Activated naive CD4-positive, alpha-beta T cell (primary cell): ENCODE data around the gene CUEDC1.
A peak's percentile ranks its signal among the peaks of the same experiment; 100 is the strongest.

Experiments
- DNase-seq, 4 experiments: peaks; one replicate each; lab custom pipeline; 2025; lab: John Stamatoyannopoulos, UW

The CUEDC1 gene

GRCh38 chr17:57955183-57955931, at the start of gene CUEDC1:
Gene CUEDC1 (minus strand): TSS chr17:57955412. CDS start chr17:57885564, 69,848 bp downstream.
- DNase-seq: peak; percentile 8 to 55 (median 19)

GRCh38 chr17:58004060-58004459, 48.8 kb upstream of the CUEDC1 start:
- no peak for DNase-seq

- DNase-seq: no peak
These were observed 47.8 kb upstream of the CUEDC1 start for GRCh38 chr17:58002973-58003372.

- no peak for DNase-seq
These were observed 47.1 kb upstream of the CUEDC1 start for GRCh38 chr17:58002154-58002948.

GRCh38 chr17:58001461-58002124, 46.4 kb upstream of the CUEDC1 start:
- no peak for DNase-seq

- DNase-seq: no peak
These were observed 44.3 kb upstream of the CUEDC1 start for GRCh38 chr17:57999496-58000017.

GRCh38 chr17:57999010-57999495, 43.8 kb upstream of the CUEDC1 start:
- DNase-seq: no peak

- no peak for DNase-seq
These were observed 42.0 kb upstream of the CUEDC1 start for GRCh38 chr17:57997085-57997809.

- peak in 3 of 4 experiments; percentile 7 to 12 (median 10) for DNase-seq
These were observed 40.1 kb upstream of the CUEDC1 start for GRCh38 chr17:57995076-57995956.

- DNase-seq: no peak
These were observed 39.2 kb upstream of the CUEDC1 start for GRCh38 chr17:57994436-57994835.

- DNase-seq: no peak
These were observed 38.5 kb upstream of the CUEDC1 start for GRCh38 chr17:57993471-57994365.

GRCh38 chr17:57991537-57991936, 36.3 kb upstream of the CUEDC1 start:
- no peak for DNase-seq

GRCh38 chr17:57990037-57990436, 34.8 kb upstream of the CUEDC1 start:
- DNase-seq: no peak

GRCh38 chr17:57988301-57989250, 33.4 kb upstream of the CUEDC1 start:
- DNase-seq: peak in 3 of 4 experiments; percentile 62 to 75 (median 63)

- peak; percentile 48 to 75 (median 64) for DNase-seq
These were observed 32.5 kb upstream of the CUEDC1 start, which contains the start of gene VEZF1 for GRCh38 chr17:57987581-57988300. Gene VEZF1 (minus strand): TSS chr17:57988254. CDS start chr17:57988111, 143 bp downstream.

GRCh38 chr17:57986841-57987580, 31.8 kb upstream of the CUEDC1 start:
- peak in 2 of 4 experiments; percentile 7 to 29 for DNase-seq

GRCh38 chr17:57985675-57985974, 30.4 kb upstream of the CUEDC1 start:
- no peak for DNase-seq
